RCC 7860 (cell line): ENCODE data around the gene FCN1.

Experiments used
- DNase-seq: peaks from one replicate; pipeline ENCODE4 v3.0.0-alpha.2; 2015; ENCODE audit warnings: low spot score
- FAIRE-seq: peaks from 2 replicates; lab custom pipeline; 2012; peaks lifted over from hg19 to GRCh38; lab: Jason Lieb, UNC

Gene FCN1

GRCh38 chr9:134894136-134894860, 23.4 kb downstream of the FCN1 start:
- DNase-seq, result no peak
- FAIRE-seq, result no peak

- FAIRE-seq, result no peak
- DNase-seq, result no peak
Measured at GRCh38 chr9:134892820-134893420, 24.8 kb downstream of the FCN1 start.

GRCh38 chr9:134892221-134892620, 25.5 kb downstream of the FCN1 start:
- DNase-seq (no peak), FAIRE-seq (no peak)

DNA sequence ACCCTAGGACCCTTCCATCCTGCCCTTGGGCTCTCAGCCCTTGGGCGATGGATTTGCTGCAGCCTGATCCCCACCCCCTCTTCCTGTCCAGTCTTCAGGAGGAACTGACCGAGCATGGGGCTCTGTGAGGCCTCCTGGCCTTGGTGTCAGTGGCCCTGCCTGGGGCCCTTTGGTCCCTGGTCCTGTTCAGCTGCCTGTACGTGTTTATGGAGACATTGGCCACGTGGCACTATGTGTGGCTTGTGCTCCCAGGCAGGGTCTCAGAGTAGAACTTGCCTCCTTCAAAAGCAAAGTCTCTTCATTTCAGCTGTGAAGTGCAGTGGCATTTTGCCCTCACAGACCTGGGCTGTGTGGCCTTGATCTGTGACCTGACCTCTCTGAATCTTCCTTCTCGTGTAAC, 26.0 kb downstream of the FCN1 start:
- FAIRE-seq (no peak), DNase-seq (no peak)

DNA sequence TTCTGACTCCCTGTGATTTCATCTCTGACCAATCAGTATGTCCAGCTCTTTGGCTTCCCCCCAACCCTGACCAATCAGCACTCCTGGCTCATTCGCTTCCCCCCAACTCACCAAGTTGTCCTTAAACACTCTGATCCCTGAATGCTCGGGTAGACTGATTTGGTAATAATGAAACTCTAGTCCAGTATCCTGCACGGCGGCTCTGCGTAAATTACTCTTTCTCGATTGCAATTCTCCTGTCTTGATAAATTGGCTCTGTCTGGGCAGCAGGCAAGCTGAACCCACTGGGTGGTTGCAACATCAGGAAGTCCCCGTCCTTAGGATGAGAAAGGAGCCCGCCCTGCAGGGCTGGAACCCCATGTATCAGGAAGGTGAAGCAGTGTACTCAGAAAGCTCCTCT, 26.7 kb downstream of the FCN1 start:
- FAIRE-seq (no peak), DNase-seq (no peak)

GRCh38 chr9:134890155-134890495, 27.6 kb downstream of the FCN1 start:
- DNase-seq, result no peak
- no peak for FAIRE-seq

GRCh38 chr9:134889386-134890154, 28.1 kb downstream of the FCN1 start:
- FAIRE-seq (no peak), DNase-seq (no peak)

DNA sequence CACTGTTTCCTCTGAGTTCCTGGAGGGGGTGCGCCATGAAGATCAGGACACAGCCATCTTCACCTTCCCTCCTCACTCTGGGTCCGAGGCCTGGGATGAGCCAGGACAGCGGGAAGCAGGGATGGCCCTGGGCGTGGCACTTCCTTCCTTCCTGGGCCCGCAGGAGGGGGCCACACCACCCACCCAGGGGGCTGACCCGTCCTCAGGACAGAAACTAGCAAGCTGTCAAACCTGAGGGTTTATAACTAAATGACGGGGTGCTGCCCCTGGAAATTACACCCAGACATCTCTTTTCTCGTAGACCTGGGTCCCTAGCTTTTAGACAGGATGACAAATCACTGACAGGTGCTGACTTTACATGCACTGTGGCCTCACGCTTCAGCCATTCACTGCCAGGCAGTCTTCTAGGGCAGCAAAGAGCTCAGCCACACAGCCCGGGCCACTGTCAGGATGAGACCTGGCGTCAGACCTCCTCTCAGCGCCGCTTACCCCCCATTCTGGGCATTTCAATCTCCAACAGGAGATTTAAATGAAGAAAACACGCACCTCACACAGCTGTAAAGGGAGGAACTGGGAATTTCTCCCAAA, 29.0 kb downstream of the FCN1 start:
- DNase-seq, result no peak
- no peak for FAIRE-seq

GRCh38 chr9:134887686-134888602, 29.8 kb downstream of the FCN1 start:
- FAIRE-seq (no peak), DNase-seq (no peak)

DNA sequence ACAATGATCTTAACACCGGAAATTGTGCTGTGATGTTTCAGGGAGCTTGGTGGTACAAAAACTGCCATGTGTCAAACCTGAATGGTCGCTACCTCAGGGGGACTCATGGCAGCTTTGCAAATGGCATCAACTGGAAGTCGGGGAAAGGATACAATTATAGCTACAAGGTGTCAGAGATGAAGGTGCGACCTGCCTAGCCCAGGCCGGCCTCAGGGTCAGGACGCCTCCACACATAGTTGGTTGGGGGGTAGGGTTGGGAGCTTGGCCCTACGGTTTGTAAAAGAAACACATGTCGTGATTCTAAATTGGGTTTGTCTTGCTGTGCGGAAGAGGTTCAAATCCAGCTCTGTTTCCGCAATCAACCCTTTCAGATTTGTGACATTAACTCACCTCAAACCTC, 30.5 kb downstream of the FCN1 start:
- DNase-seq (no peak), FAIRE-seq (no peak)

- no peak for FAIRE-seq
- no peak for DNase-seq
Measured at GRCh38 chr9:134886413-134886913, 31.2 kb downstream of the FCN1 start.

- FAIRE-seq (no peak), DNase-seq (no peak)
Measured at GRCh38 chr9:134885679-134886412, 31.9 kb downstream of the FCN1 start.

DNA sequence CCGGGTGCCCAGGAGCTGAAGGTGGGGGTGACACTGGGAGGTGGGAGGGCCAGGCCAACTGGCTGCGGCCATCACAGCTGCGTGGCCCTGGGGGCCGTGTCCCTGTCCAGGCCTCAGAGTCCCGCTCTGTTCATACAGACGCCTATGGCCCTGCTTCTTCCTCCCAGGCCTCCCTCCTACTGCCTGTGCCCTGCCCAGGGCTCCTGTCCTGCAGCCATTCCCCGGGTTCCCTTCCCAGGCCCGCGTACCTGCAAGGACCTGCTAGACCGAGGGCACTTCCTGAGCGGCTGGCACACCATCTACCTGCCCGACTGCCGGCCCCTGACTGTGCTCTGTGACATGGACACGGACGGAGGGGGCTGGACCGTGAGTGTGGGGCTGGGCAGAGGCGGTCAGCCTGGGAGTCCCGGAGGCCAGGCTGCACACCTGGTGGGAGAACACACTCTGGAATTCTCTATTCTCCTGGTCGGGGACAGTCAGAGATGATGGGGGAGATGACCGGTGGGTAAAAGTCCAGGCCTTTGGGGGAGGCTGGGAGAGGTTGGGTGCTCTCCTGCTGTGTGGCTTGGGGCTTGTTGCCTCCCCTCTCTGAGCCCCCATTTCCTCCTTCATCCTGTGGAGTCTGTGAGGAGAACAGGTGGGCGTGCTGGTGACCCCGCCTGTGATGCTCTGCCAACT, 32.6 kb downstream of the FCN1 start:
- FAIRE-seq (no peak), DNase-seq (no peak)

DNA sequence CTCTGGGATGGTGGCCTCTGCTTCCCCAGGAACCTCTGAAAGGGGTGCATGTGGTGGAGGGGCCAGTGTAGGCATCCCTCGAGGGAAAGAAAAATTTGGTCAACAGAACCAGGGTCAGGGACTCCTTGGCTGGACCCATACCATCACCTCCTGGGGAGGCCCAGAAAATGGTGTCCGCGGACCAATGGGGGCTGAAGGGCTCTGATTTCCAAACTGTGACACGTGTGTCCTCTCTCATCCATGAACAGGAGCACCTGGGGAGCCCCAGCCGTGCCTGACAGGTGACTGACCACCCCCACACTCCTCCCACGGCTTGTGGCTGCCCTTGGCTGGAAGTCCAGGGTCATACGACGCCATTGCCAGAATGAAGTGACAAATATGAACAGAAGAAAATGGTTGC, 33.2 kb downstream of the FCN1 start:
- DNase-seq, result no peak
- no peak for FAIRE-seq

GRCh38 chr9:134883040-134883782, 34.5 kb downstream of the FCN1 start:
- no peak for FAIRE-seq

GRCh38 chr9:134882204-134882785, 35.4 kb downstream of the FCN1 start:
- DNase-seq (no peak), FAIRE-seq (no peak)

More at GRCh38 chr9:134883040-134883782, 34.5 kb downstream of the FCN1 start:
- DNase-seq, result no peak

DNA sequence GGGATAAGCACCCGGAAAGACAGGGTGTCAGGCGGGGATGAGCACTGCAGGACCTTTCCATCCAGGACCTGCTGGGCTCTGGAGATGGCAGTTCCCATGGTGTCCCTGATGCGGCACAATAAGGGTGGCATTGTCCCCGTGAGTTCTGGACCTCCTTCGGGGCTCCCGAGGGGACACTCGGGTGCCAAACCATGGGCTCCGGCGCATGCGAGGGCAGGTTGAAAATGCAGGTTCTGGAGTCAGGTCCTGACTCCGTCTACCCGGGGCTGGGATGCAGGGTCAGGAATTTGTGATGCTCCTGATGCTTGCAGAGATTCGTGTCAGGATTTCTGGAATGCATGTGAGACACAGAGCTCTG, 36.4 kb downstream of the FCN1 start:
- FAIRE-seq (no peak), DNase-seq (no peak)
